Large intestine (tissue), 3 donors: ENCODE data around the gene IL17REL. TPM values are rescaled to one million over a fixed set of nuclear protein-coding genes. Genes with fewer than 3 reads are reported as not detected.

ENCODE experiments used
- DNase-seq, 2 donors: peaks; one replicate each; pipeline versions ENCODE4 v3.0.0 to v3.0.0-alpha.2; 2013
- H3K27ac ChIP-seq: one replicate; pipeline ENCODE4 v1.5.1; 2013; ENCODE audit warnings: low read length
- H3K27me3 ChIP-seq: 2 replicates; pipeline ENCODE4 v1.6.1; 2013; ENCODE audit warnings: low read length; ENCODE audit not compliant: control insufficient read depth, insufficient read depth
- H3K36me3 ChIP-seq: 2 replicates; pipeline ENCODE4 v1.6.1; 2013; ENCODE audit warnings: low read length; ENCODE audit not compliant: control insufficient read depth, insufficient read depth
- H3K4me1 ChIP-seq: one replicate; pipeline ENCODE4 v1.6.1; 2013; ENCODE audit warnings: low read length; ENCODE audit not compliant: control insufficient read depth, insufficient read depth
- H3K4me3 ChIP-seq: one replicate; pipeline ENCODE4 v1.5.1; 2013; ENCODE audit warnings: low read length
- H3K9me3 ChIP-seq: one replicate; pipeline ENCODE4 v1.6.1; 2013; ENCODE audit warnings: mild to moderate bottlenecking, low read depth, low read length, moderate library complexity; ENCODE audit not compliant: control insufficient read depth
- WGBS: methylation state at CpG from one replicate; pipeline ENCODE4 v1.1.5; 2013; ENCODE audit warnings: low lambda C conversion rate; ENCODE audit not compliant: insufficient coverage; 5-methylcytosine and 5-hydroxymethylcytosine counted together
- polyA plus RNA-seq: library from polyadenylated mRNA; unstranded; fragments of 120-200 nt; gene quantifications from one replicate; pipeline ENCODE4 v1.2.1, GENCODE V29; 2013

The IL17REL gene
- polyA plus RNA-seq, 1 donor = 0.31 TPM

DNA sequence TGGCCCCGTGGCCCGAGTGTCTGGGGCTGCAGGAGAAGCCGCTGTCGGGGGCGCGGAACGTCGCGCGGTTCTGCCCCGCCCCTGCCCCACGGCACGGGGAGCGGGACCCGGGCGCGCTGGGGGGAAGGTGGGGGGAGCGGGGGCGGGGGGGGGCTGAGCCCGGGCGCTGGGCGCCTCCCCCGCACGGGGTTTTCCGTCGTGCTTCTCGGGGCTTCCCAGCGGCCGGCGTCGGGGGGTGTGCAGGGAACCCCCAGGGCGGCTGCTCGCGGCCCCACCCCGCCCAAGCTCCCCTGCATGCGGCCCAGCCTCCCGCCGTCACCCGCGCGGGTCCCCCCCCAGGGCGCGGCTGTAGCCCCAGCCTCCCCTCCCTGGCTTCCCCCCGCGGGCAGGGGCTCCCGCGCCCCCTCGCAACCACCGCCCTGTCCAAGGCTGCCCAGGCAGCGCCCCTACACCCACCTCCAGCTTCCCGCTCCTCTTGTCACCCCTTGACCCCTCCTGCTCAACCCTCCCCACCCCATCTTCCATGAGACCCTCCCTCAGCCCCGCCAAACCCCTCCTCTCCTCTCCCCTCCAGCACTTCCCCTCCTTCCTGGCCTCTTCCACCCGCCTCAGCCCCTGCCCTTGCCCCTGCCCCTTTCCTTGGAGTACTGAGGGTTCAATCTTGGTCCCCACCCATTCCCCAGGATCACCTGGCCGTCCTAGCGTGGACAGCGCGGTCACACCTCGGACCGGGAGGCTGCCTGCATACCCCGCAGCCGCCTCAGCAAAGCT lies 1.7 kb downstream of the IL17REL start:
- DNase-seq = no peak
- Histone ChIP-seq H3K27ac (no peak overlapping the region), H3K36me3 (no peaks in the 10 kb centered on the region), H3K4me3 (no peak overlapping the region), H3K9me3 (peaks cover 9% of the 10 kb centered on the region), H3K4me1 (peaks cover 9% of the 10 kb centered on the region), H3K27me3 (peaks cover 61% of the 10 kb centered on the region)
- WGBS = no CpG with 5 or more reads among the region's 61 CpGs

DNA sequence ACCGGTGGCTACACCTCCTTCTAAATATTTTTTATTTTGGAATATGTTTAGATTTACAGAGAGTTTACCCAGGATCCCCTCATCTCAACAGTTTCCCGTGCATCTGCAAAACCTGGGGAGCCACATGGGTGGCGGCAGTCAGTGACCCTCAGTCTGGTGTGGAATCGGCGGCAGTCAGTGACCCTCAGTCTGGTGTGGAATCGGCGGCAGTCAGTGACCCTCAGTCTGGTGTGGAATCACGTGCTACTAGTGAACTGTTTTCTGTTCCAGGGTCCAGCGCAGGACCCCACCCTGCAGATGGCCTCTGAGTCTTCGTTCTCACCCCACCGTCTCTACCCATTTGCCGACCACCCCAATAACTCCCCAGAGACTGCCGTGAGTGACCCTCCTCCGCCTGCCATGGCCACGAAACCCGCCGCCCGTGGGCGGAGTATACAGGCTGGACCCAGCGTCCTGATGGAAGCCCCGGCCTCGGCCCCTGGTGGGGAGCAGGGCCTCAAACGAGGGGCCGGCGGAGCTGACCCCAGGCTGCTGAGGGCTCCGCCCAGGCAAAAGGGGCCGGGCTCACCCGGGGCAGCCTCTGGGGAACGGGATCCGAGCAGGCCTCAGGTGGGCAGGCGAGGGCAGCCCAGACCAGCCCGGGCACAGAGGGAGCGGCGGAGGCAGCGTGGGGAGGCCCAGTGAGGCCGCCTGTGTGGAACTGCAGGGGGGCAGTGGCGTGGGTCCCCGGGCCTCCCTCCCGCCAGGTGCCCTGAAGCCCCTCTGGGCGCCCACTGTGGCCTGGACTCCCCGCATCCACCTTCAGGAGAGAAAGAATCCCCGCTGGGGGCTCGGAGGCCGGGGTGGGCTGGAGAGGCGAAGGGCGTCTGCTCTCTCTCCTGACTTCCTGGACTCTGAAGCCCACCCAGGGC lies 2.5 kb downstream of the IL17REL start:
- Histone ChIP-seq H3K4me1 (peaks cover 10% of the 10 kb centered on the region), H3K36me3 (no peaks in the 10 kb centered on the region), H3K9me3 (peaks cover 9% of the 10 kb centered on the region), H3K27me3 (peaks cover 56% of the 10 kb centered on the region), H3K27ac (no peak overlapping the region), H3K4me3 (no peak overlapping the region)
- 50% methylated on average over 2 of the region's 46 CpGs for WGBS
- no peak for DNase-seq

DNA sequence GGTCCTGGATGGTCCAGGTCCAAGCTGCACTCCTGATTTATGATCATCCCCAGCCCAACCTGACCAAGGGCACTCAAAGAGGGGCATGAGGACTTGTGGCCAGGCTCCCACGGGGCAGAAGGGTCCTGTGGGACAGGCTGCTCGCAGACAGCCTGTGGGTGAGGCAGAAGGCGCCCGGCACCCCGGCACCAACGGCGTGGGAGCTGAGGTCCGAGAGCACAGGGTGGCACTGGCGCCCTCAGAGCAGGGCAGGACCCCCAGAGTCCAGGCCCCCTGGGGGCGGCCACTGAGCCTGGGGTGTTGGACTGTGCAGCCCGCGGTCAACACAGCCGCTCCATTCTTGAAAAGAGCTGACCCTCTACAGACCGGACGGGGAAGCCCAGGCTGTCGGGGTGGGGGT lies 3.3 kb downstream of the IL17REL start:
- H3K4me3 ChIP-seq = no peak overlapping the region
- H3K9me3 ChIP-seq = peaks cover 4% of the 10 kb centered on the region
- H3K27me3 ChIP-seq = peaks cover 49% of the 10 kb centered on the region
- no peaks in the 10 kb centered on the region for H3K36me3 ChIP-seq
- no CpG with 5 or more reads among the region's 16 CpGs for WGBS
- peaks cover 10% of the 10 kb centered on the region for H3K4me1 ChIP-seq
- DNase-seq = no peak
- H3K27ac ChIP-seq = no peak overlapping the region

GRCh38 chr22:50008151-50009040 lies 4.2 kb downstream of the IL17REL start:
- H3K4me3 ChIP-seq = no peak overlapping the region
- peaks cover 10% of the 10 kb centered on the region for H3K4me1 ChIP-seq
- WGBS = no CpG with 5 or more reads among the region's 24 CpGs
- peaks cover 41% of the 10 kb centered on the region for H3K27me3 ChIP-seq
- no peak for DNase-seq
- peaks cover 3% of the 10 kb centered on the region for H3K9me3 ChIP-seq
- no peaks in the 10 kb centered on the region for H3K36me3 ChIP-seq
- no peak overlapping the region for H3K27ac ChIP-seq

- no peak overlapping the region for H3K27ac ChIP-seq
- peaks cover 10% of the 10 kb centered on the region for H3K4me1 ChIP-seq
Observed at GRCh38 chr22:50007057-50007511, 5.5 kb downstream of the IL17REL start.

DNA sequence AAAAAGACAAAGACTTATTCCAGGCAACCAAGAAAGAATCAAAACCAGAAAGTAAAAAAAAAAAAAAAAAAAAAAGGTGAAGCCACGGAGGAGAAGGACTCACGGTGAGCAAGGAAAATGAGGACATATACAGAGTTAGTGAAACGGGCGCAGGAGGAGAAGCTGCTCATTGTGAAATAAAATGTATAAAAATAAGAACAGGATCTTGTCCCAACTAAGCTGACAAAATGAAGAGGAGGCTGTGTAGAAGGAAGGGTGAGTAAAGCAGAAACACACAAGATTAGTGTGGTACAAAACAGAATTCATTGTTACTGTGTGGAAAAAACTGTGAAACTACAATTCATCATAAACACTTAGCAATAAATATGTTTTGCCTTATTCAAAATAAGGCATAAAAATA lies 7.6 kb downstream of the IL17REL start:
- no peak for DNase-seq
- Histone ChIP-seq H3K27ac (no peak overlapping the region), H3K9me3 (peaks cover 5% of the 10 kb centered on the region), H3K4me1 (peaks cover 8% of the 10 kb centered on the region), H3K36me3 (no peaks in the 10 kb centered on the region), H3K4me3 (no peak overlapping the region), H3K27me3 (peaks cover 16% of the 10 kb centered on the region)
- WGBS = no CpG with 5 or more reads among the region's 4 CpGs

More at GRCh38 chr22:50007057-50007511, 5.5 kb downstream of the IL17REL start:
- Histone ChIP-seq H3K9me3 (peaks cover 3% of the 10 kb centered on the region), H3K27me3 (peaks cover 27% of the 10 kb centered on the region), H3K36me3 (no peaks in the 10 kb centered on the region), H3K4me3 (no peak overlapping the region)
- DNase-seq = peak; percentile 58 to 85
- no CpG with 5 or more reads among the region's 3 CpGs for WGBS

GRCh38 chr22:50002791-50003190 lies 9.8 kb downstream of the IL17REL start:
- peaks cover 10% of the 10 kb centered on the region for H3K27me3 ChIP-seq
- DNase-seq = no peak
- H3K4me3 ChIP-seq = no peak overlapping the region
- no peaks in the 10 kb centered on the region for H3K36me3 ChIP-seq
- H3K4me1 ChIP-seq = peaks cover 8% of the 10 kb centered on the region
- WGBS = 100% methylated on average over 1 of the region's 7 CpGs
- H3K27ac ChIP-seq = no peak overlapping the region
- H3K9me3 ChIP-seq = peaks cover 5% of the 10 kb centered on the region

GRCh38 chr22:50001388-50002231 lies 11.0 kb downstream of the IL17REL start:
- peaks cover 10% of the 10 kb centered on the region for H3K27me3 ChIP-seq
- no peaks in the 10 kb centered on the region for H3K36me3 ChIP-seq
- no peak overlapping the region for H3K4me3 ChIP-seq
- H3K27ac ChIP-seq = no peak overlapping the region
- H3K9me3 ChIP-seq = peaks cover 5% of the 10 kb centered on the region
- DNase-seq = no peak
- H3K4me1 ChIP-seq = peaks cover 14% of the 10 kb centered on the region
- no CpG with 5 or more reads among the region's 16 CpGs for WGBS

DNA sequence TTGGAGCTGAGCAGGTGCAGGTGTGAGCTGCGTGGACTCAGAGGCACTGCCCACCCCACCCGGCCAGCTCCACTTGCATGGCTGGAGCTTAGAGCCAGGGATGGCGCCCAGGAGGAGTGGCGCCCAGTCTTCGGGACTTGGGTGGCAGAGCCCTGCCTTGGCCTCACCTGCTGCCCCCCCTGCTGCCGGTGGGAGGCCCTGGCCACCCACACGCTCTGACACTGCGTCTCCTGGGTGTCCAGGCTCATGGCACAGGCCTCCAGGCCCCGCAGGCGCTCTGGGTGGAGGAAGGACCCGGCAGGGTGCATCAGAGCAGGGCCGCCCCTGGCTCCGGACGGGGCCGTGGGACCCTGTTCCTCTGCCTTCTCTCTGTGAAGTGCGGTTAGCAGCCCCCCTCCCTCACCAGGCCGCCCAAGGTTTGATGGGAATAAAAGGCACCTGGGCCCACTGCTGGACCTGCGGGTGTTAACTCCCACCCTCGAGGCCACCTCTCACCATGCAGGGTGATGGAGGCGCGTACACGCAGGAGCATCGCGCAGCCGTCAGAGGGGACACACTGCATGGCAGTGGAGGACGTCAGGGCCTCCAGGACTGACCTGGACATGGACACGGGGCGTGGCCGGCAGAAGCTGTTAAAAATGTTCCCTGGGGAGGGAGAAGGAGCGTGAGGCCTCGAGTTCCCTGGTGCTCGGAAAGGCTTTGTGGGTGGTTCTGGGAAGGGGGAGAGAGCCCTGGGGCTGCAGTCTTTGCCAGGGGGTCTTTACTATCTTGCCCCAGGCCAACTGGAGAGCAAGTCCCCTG lies 11.8 kb downstream of the IL17REL start:
- DNase-seq = no peak

More for the DNA sequence above, 11.8 kb downstream of the IL17REL start:
- Histone ChIP-seq H3K4me1 (peaks cover 12% of the 10 kb centered on the region), H3K36me3 (no peaks in the 10 kb centered on the region), H3K9me3 (peaks cover 5% of the 10 kb centered on the region), H3K27me3 (peaks cover 10% of the 10 kb centered on the region), H3K27ac (no peak overlapping the region), H3K4me3 (no peak overlapping the region)
- no CpG with 5 or more reads among the region's 32 CpGs for WGBS
